ENCODE data around the gene CRIP3. TPM values are rescaled to one million over a fixed set of nuclear protein-coding genes. Genes with fewer than 3 reads are reported as not detected.

Gene CRIP3
- total and polyA plus RNA-seq, 2 of the 13 experiments (the other 11 are each of a cell fraction or from before 2014, with no cell fraction given), result 6.3 to 9.3 TPM

DNA sequence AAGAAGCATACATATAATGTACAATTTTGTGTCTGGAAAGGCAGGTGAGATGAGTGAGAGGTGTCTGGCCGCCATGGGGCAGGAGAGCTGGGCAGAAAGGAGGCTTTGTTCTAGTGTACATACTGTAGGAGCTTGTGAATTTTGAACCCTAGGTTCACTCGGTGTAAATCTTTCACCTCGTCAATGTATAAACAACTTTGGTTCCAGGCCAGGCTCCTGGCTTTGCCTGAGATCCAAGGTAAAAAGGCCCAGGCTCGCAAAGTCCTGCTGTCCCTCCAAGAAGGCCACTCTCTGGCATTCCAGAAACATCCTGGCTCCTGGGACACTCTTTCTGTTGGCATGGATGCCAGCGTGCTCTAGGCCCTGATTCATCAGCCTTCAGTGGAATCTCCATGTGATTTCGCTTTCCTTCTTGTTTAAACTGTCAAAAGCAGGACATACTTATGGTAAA lies 17.7 kb downstream of the CRIP3 start (continued):
- TF ChIP-seq, protein P1, sequence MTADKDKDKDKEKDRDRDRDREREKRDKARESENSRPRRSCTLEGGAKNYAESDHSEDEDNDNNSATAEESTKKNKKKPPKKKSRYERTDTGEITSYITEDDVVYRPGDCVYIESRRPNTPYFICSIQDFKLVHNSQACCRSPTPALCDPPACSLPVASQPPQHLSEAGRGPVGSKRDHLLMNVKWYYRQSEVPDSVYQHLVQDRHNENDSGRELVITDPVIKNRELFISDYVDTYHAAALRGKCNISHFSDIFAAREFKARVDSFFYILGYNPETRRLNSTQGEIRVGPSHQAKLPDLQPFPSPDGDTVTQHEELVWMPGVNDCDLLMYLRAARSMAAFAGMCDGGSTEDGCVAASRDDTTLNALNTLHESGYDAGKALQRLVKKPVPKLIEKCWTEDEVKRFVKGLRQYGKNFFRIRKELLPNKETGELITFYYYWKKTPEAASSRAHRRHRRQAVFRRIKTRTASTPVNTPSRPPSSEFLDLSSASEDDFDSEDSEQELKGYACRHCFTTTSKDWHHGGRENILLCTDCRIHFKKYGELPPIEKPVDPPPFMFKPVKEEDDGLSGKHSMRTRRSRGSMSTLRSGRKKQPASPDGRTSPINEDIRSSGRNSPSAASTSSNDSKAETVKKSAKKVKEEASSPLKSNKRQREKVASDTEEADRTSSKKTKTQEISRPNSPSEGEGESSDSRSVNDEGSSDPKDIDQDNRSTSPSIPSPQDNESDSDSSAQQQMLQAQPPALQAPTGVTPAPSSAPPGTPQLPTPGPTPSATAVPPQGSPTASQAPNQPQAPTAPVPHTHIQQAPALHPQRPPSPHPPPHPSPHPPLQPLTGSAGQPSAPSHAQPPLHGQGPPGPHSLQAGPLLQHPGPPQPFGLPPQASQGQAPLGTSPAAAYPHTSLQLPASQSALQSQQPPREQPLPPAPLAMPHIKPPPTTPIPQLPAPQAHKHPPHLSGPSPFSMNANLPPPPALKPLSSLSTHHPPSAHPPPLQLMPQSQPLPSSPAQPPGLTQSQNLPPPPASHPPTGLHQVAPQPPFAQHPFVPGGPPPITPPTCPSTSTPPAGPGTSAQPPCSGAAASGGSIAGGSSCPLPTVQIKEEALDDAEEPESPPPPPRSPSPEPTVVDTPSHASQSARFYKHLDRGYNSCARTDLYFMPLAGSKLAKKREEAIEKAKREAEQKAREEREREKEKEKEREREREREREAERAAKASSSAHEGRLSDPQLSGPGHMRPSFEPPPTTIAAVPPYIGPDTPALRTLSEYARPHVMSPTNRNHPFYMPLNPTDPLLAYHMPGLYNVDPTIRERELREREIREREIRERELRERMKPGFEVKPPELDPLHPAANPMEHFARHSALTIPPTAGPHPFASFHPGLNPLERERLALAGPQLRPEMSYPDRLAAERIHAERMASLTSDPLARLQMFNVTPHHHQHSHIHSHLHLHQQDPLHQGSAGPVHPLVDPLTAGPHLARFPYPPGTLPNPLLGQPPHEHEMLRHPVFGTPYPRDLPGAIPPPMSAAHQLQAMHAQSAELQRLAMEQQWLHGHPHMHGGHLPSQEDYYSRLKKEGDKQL (CRISPR knock-in tag; IDR thresholded peaks at IDR 0.05; ENCODE audit: low read depth), result no peak; the same call in 1 of the 2 replicates
- TF ChIP-seq DR1 (CRISPR knock-in tag; IDR thresholded peaks at IDR 0.05) (no peak), BRD4 (CRISPR knock-in tag; IDR thresholded peaks at IDR 0.05) (peak; percentile 81), ELF1 (CRISPR knock-in tag; IDR thresholded peaks at IDR 0.05) (peak; percentile 40; the same call in 1 of the 2 replicates), ZNF230 (CRISPR knock-in tag; IDR thresholded peaks at IDR 0.05) (no peak), ZNF614 (CRISPR knock-in tag; IDR thresholded peaks at IDR 0.05; ENCODE audit: borderline replicate concordance) (peak; percentile 54; the same call in 1 of the 2 replicates), TP53 (CRISPR knock-in tag; conservative IDR thresholded peaks at IDR 0.05) (no peak; the same call in 1 of the 2 replicates), ZEB1 (IDR thresholded peaks at IDR 0.05; ENCODE audit: insufficient replicate concordance, low read depth) (peak; percentile 89), ZNF7 (CRISPR knock-in tag; IDR thresholded peaks at IDR 0.05) (no peak), HOXA7 (CRISPR knock-in tag; IDR thresholded peaks at IDR 0.05) (no peak)
- TF ChIP-seq, protein P2, sequence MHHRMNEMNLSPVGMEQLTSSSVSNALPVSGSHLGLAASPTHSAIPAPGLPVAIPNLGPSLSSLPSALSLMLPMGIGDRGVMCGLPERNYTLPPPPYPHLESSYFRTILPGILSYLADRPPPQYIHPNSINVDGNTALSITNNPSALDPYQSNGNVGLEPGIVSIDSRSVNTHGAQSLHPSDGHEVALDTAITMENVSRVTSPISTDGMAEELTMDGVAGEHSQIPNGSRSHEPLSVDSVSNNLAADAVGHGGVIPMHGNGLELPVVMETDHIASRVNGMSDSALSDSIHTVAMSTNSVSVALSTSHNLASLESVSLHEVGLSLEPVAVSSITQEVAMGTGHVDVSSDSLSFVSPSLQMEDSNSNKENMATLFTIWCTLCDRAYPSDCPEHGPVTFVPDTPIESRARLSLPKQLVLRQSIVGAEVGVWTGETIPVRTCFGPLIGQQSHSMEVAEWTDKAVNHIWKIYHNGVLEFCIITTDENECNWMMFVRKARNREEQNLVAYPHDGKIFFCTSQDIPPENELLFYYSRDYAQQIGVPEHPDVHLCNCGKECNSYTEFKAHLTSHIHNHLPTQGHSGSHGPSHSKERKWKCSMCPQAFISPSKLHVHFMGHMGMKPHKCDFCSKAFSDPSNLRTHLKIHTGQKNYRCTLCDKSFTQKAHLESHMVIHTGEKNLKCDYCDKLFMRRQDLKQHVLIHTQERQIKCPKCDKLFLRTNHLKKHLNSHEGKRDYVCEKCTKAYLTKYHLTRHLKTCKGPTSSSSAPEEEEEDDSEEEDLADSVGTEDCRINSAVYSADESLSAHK (CRISPR knock-in tag; IDR thresholded peaks at IDR 0.05; ENCODE audit: borderline replicate concordance), result no peak
- TF ChIP-seq, protein P3, sequence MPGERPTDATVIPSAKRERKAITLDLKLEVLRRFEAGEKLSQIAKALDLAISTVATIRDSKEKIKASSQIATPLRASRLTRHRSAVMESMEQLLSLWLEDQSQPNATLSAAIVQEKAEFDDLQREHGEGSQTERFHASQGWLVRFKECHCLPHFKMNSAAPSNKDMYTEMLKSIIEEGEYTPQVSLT (CRISPR knock-in tag; IDR thresholded peaks at IDR 0.05; ENCODE audit: borderline replicate concordance, low read depth), result no peak
- TF ChIP-seq, protein P4, sequence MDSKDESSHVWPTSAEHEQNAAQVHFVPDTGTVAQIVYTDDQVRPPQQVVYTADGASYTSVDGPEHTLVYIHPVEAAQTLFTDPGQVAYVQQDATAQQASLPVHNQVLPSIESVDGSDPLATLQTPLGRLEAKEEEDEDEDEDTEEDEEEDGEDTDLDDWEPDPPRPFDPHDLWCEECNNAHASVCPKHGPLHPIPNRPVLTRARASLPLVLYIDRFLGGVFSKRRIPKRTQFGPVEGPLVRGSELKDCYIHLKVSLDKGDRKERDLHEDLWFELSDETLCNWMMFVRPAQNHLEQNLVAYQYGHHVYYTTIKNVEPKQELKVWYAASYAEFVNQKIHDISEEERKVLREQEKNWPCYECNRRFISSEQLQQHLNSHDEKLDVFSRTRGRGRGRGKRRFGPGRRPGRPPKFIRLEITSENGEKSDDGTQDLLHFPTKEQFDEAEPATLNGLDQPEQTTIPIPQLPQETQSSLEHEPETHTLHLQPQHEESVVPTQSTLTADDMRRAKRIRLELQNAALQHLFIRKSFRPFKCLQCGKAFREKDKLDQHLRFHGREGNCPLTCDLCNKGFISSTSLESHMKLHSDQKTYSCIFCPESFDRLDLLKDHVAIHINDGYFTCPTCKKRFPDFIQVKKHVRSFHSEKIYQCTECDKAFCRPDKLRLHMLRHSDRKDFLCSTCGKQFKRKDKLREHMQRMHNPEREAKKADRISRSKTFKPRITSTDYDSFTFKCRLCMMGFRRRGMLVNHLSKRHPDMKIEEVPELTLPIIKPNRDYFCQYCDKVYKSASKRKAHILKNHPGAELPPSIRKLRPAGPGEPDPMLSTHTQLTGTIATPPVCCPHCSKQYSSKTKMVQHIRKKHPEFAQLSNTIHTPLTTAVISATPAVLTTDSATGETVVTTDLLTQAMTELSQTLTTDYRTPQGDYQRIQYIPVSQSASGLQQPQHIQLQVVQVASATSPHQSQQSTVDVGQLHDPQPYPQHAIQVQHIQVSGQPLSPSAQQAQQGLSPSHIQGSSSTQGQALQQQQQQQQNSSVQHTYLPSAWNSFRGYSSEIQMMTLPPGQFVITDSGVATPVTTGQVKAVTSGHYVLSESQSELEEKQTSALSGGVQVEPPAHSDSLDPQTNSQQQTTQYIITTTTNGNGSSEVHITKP (CRISPR knock-in tag; IDR thresholded peaks at IDR 0.05; ENCODE audit: low read depth), result no peak; the same call in 1 of the 2 replicates
- TF ChIP-seq, protein P5, sequence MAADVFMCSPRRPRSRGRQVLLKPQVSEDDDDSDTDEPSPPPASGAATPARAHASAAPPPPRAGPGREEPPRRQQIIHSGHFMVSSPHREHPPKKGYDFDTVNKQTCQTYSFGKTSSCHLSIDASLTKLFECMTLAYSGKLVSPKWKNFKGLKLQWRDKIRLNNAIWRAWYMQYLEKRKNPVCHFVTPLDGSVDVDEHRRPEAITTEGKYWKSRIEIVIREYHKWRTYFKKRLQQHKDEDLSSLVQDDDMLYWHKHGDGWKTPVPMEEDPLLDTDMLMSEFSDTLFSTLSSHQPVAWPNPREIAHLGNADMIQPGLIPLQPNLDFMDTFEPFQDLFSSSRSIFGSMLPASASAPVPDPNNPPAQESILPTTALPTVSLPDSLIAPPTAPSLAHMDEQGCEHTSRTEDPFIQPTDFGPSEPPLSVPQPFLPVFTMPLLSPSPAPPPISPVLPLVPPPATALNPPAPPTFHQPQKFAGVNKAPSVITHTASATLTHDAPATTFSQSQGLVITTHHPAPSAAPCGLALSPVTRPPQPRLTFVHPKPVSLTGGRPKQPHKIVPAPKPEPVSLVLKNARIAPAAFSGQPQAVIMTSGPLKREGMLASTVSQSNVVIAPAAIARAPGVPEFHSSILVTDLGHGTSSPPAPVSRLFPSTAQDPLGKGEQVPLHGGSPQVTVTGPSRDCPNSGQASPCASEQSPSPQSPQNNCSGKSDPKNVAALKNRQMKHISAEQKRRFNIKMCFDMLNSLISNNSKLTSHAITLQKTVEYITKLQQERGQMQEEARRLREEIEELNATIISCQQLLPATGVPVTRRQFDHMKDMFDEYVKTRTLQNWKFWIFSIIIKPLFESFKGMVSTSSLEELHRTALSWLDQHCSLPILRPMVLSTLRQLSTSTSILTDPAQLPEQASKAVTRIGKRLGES (CRISPR knock-in tag; IDR thresholded peaks at IDR 0.05; ENCODE audit: borderline replicate concordance), result peak; percentile 77; the same call in 1 of the 2 replicates
